GM12891 (cell line): ENCODE results near the gene DPP7.

Experiments used
- POLR2A ChIP-seq: IDR thresholded peaks from 2 replicates; pipeline ENCODE4 v1.6.1; 2011; ENCODE audit warnings: low read depth, low read length, control low read depth
- POLR2AphosphoS5 ChIP-seq: IDR thresholded peaks from 2 replicates; pipeline ENCODE4 v1.6.1; 2011; ENCODE audit warnings: low read depth, low read length, control low read depth
- POU2F2 ChIP-seq: IDR thresholded peaks from 2 replicates; pipeline ENCODE4 v1.6.1; 2011; ENCODE audit warnings: low read depth, mild to moderate bottlenecking, control low read depth, low read length, moderate library complexity
- TAF1 ChIP-seq: IDR thresholded peaks from 2 replicates; pipeline ENCODE4 v1.6.1; 2011; ENCODE audit warnings: low read depth, low read length, control low read depth

DNA sequence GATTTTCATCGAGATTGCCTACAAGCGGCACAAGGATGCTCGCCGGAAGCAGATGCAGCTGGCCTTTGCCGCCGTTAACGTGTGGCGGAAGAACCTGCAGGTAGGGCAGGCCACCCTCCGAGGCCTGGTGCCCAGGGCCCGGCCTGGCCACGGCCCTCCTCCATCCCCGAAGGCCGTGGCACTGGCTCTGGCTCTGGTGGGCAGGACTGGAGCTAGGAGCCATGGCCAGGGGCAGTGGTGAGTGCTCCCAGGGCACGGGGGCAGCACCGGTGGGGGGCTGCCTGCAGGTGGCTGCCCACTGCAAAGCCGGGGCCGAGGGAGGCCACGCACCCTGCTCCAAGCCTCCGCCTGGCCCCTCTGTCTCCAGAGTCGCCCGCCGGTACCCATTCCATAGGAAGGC, 49.3 kb upstream of the DPP7 start:
- TF ChIP-seq POLR2AphosphoS5 (no peak), TAF1 (no peak), POLR2A (no peak), POU2F2 (no peak)
